ENCODE measurements around the gene SERINC5.
"Not testable (repeated sequence)": the region's sequence is repeated elsewhere in the genome, so short reads cannot be mapped to it uniquely, and the experiment has no call there.

SERINC5 gene

GRCh38 chr5:80225934-80226326 lies 29.9 kb downstream of the SERINC5 start:
- DNase-seq, result no peak

- no peak for DNase-seq
Measured at GRCh38 chr5:80225189-80225933, 30.5 kb downstream of the SERINC5 start.

- no peak for DNase-seq
Measured at GRCh38 chr5:80223561-80223960, 32.3 kb downstream of the SERINC5 start.

GRCh38 chr5:80220245-80220897 lies 35.5 kb downstream of the SERINC5 start:
- DNase-seq, result peak; percentile 63

- no peak for DNase-seq
Measured at GRCh38 chr5:80219391-80219790, 36.5 kb downstream of the SERINC5 start.

GRCh38 chr5:80217667-80218066 lies 38.2 kb downstream of the SERINC5 start:
- DNase-seq, result no peak

GRCh38 chr5:80216753-80217596 lies 38.9 kb downstream of the SERINC5 start:
- DNase-seq, result no peak

- no peak for DNase-seq
Measured at GRCh38 chr5:80216096-80216495, 39.8 kb downstream of the SERINC5 start.

GRCh38 chr5:80215523-80215922 lies 40.3 kb downstream of the SERINC5 start:
- DNase-seq, result no peak

GRCh38 chr5:80213466-80213865 lies 42.4 kb downstream of the SERINC5 start:
- DNase-seq, result no peak

- DNase-seq, result no peak
Measured at GRCh38 chr5:80212171-80212667, 43.6 kb downstream of the SERINC5 start.

GRCh38 chr5:80211327-80211726 lies 44.5 kb downstream of the SERINC5 start:
- no peak for DNase-seq

GRCh38 chr5:80210014-80210413 lies 45.8 kb downstream of the SERINC5 start:
- DNase-seq, result no peak

GRCh38 chr5:80208381-80208780 lies 47.5 kb downstream of the SERINC5 start:
- DNase-seq, result no peak

GRCh38 chr5:80207832-80208231 lies 48.0 kb downstream of the SERINC5 start:
- no peak for DNase-seq

GRCh38 chr5:80206282-80206681 lies 49.6 kb downstream of the SERINC5 start:
- DNase-seq, result no peak

- DNase-seq, result no peak
Measured at GRCh38 chr5:80205846-80206245, 50.0 kb downstream of the SERINC5 start.

GRCh38 chr5:80204808-80205614 lies 50.8 kb downstream of the SERINC5 start:
- peak; percentile 77 for DNase-seq

- not testable (repeated sequence) for DNase-seq
Measured at GRCh38 chr5:80201763-80202162, 54.1 kb downstream of the SERINC5 start.

- DNase-seq, result no peak
Measured at GRCh38 chr5:80198920-80199319, 56.9 kb downstream of the SERINC5 start.

GRCh38 chr5:80198399-80198798 lies 57.4 kb downstream of the SERINC5 start:
- no peak for DNase-seq

- no peak for DNase-seq
Measured at GRCh38 chr5:80195837-80196400, 59.9 kb downstream of the SERINC5 start.
